ENCODE measurements around the gene ASB8. TPM values are rescaled to one million over a fixed set of nuclear protein-coding genes. Genes with fewer than 3 reads are reported as not detected.

ASB8 gene
- total and polyA plus RNA-seq, 2 experiments from 2014 or later = 23.3 to 27.3 TPM

- TF ChIP-seq EZH2phosphoT487 (IDR thresholded peaks at IDR 0.05; ENCODE audit: insufficient read depth, low read depth) (no peak), EZH2 (IDR thresholded peaks at IDR 0.05; ENCODE audit: insufficient read depth, poor library complexity, severe bottlenecking) (no peak)
- Histone ChIP-seq H4K20me1 (ENCODE audit: insufficient read depth) (no peaks in the 10 kb centered on the region), H3K4me2 (ENCODE audit: unreplicated experiment) (peak overlapping the region; percentile 77), H3K4me3 (peak overlapping the region; percentile 85; the same call in 1 of the 2 replicates), H3K4me1 (ENCODE audit: insufficient read depth) (peaks cover 22% of the 10 kb centered on the region), H3K36me3 (ENCODE audit: low read depth) (no peaks in the 10 kb centered on the region), H2AFZ (no peak overlapping the region), H3K9me2 (ENCODE audit: insufficient read depth) (no peaks in the 10 kb centered on the region), H3K27ac (no peak overlapping the region), H3K27me3 (replicated peaks; ENCODE audit: insufficient read depth) (peaks cover 10% of the 10 kb centered on the region; the same call in 1 of the 2 replicates), H3K79me2 (ENCODE audit: insufficient read depth) (no peaks in the 10 kb centered on the region), H3F3A (ENCODE audit: insufficient read depth) (0 out of 2 replicates have a peak, but pooled peaks cover 8% of the 10 kb centered on the region), H3K9me3 (ENCODE audit: low read depth) (no peaks in the 10 kb centered on the region), H3K9ac (no peak overlapping the region)
- DNase-seq = peak; percentile 54
- in situ Hi-C loops (cut with MboI) = no loop called here
- 41 to 55% methylated on average over 10 of the region's 10 CpGs for WGBS, 2 experiments (ENCODE audit: low coverage in 1 of 2, low lambda C conversion rate in 2 of 2, missing lambda C conversion rate in 2 of 2)
Measured at GRCh38 chr12:48185181-48185919, 28.0 kb upstream of the ASB8 start.

- DNase-seq = peak; percentile 45
- no peak overlapping the region for H3K27ac ChIP-seq
- H3K4me2 ChIP-seq (ENCODE audit: unreplicated experiment) = peak overlapping the region; percentile 77
Measured at GRCh38 chr12:48184549-48184922, 27.2 kb upstream of the ASB8 start.

DNA sequence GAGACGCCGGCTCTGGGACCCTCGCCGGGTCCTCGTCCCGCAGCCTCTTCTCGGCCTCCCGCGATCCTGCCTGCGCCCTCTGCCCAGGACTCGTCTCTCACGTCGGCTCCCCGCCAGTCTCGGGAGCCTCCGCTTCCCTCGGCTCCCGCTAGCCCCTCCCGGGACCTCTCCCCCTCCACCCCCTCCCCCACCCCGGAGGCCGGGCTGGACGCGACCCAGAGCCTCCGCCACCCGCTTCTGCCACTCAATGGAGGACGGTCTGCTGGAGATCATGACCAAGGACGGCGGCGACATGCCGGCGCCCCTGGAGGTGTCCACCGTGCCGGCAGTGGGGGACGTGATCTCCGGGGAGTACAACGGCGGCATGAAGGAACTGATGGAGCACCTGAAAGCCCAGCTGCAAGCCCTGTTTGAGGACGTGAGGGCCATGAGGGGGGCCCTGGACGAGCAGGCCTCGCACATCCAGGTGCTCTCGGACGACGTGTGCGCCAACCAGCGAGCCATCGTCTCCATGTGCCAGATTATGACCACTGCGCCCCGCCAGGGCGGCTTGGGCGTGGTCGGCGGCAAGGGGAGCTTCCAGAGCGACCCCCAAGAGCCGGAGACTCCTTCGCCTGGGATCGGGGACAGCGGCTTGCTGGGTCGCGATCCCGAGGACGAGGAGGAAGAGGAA is 26.7 kb upstream of the ASB8 start:
- WGBS, 2 experiments (ENCODE audit: low coverage in 1 of 2, low lambda C conversion rate in 2 of 2, missing lambda C conversion rate in 2 of 2) = 2 to 4% methylated on average over 45 to 54 of the region's 61 CpGs
- peak overlapping the region; percentile 77 for H3K4me2 ChIP-seq (ENCODE audit: unreplicated experiment)
- no peak overlapping the region for H3K27ac ChIP-seq
- peak overlapping the region; percentile 88 for H2AFZ ChIP-seq
- no peak for TF ChIP-seq EZH2 (IDR thresholded peaks at IDR 0.05; ENCODE audit: insufficient read depth, poor library complexity, severe bottlenecking)
- no peak for TF ChIP-seq EZH2phosphoT487 (IDR thresholded peaks at IDR 0.05; ENCODE audit: insufficient read depth, low read depth)
- H3K9ac ChIP-seq = peak overlapping the region; percentile 64
- in situ Hi-C loops (cut with MboI) = no loop called here
- peak overlapping the region; percentile 85 for H3K4me3 ChIP-seq
- H4K20me1 ChIP-seq (ENCODE audit: insufficient read depth) = no peaks in the 10 kb centered on the region
- H3K36me3 ChIP-seq (ENCODE audit: low read depth) = no peaks in the 10 kb centered on the region
- DNase-seq = no peak
- 0 out of 2 replicates have a peak, but pooled peaks cover 8% of the 10 kb centered on the region for H3F3A ChIP-seq (ENCODE audit: insufficient read depth)
- peaks cover 15% of the 10 kb centered on the region; the same call in 1 of the 2 replicates for H3K27me3 ChIP-seq (replicated peaks; ENCODE audit: insufficient read depth)
- H3K4me1 ChIP-seq (ENCODE audit: insufficient read depth) = peaks cover 22% of the 10 kb centered on the region
- H3K9me3 ChIP-seq (ENCODE audit: low read depth) = no peaks in the 10 kb centered on the region
- H3K79me2 ChIP-seq (ENCODE audit: insufficient read depth) = no peaks in the 10 kb centered on the region
- no peaks in the 10 kb centered on the region for H3K9me2 ChIP-seq (ENCODE audit: insufficient read depth)

More at GRCh38 chr12:48184549-48184922, 27.2 kb upstream of the ASB8 start:
- no peaks in the 10 kb centered on the region for H3K79me2 ChIP-seq (ENCODE audit: insufficient read depth)
- H3K4me3 ChIP-seq = peak overlapping the region; percentile 85
- no peaks in the 10 kb centered on the region for H4K20me1 ChIP-seq (ENCODE audit: insufficient read depth)
- WGBS, 2 experiments (ENCODE audit: low coverage in 1 of 2, low lambda C conversion rate in 2 of 2, missing lambda C conversion rate in 2 of 2) = 4 to 5% methylated on average over 16 to 20 of the region's 20 CpGs
- H3K9me2 ChIP-seq (ENCODE audit: insufficient read depth) = no peaks in the 10 kb centered on the region
- no peaks in the 10 kb centered on the region for H3K9me3 ChIP-seq (ENCODE audit: low read depth)
- in situ Hi-C loops (cut with MboI) = no loop called here
- H3K27me3 ChIP-seq (replicated peaks; ENCODE audit: insufficient read depth) = peaks cover 10% of the 10 kb centered on the region; the same call in 1 of the 2 replicates
- H3K9ac ChIP-seq = no peak overlapping the region
- no peaks in the 10 kb centered on the region for H3K36me3 ChIP-seq (ENCODE audit: low read depth)
- 0 out of 2 replicates have a peak, but pooled peaks cover 8% of the 10 kb centered on the region for H3F3A ChIP-seq (ENCODE audit: insufficient read depth)
- H2AFZ ChIP-seq = peak overlapping the region; percentile 88
- H3K4me1 ChIP-seq (ENCODE audit: insufficient read depth) = peaks cover 22% of the 10 kb centered on the region
- TF ChIP-seq EZH2phosphoT487 (IDR thresholded peaks at IDR 0.05; ENCODE audit: insufficient read depth, low read depth) (no peak), EZH2 (IDR thresholded peaks at IDR 0.05; ENCODE audit: insufficient read depth, poor library complexity, severe bottlenecking) (no peak)

GRCh38 chr12:48183091-48183875 is 26.0 kb upstream of the ASB8 start, which contains the start of gene CCDC184:
Gene CCDC184, plus strand, starts transcription at chr12:48183644. Its CDS starts 479 bp downstream, at chr12:48184123.
- Histone ChIP-seq H3K9ac (peak within 1 kb of the TSS; percentile 64), H3K79me2 (ENCODE audit: insufficient read depth) (no peaks in the 10 kb centered on the region), H4K20me1 (ENCODE audit: insufficient read depth) (no peaks in the 10 kb centered on the region), H3K9me2 (ENCODE audit: insufficient read depth) (no peaks in the 10 kb centered on the region), H3K9me3 (ENCODE audit: low read depth) (no peaks in the 10 kb centered on the region), H3F3A (ENCODE audit: insufficient read depth) (0 out of 2 replicates have a peak, but pooled peaks cover 8% of the 10 kb centered on the region), H3K27ac (peak within 1 kb of the TSS; percentile 25), H2AFZ (peak within 1 kb of the TSS; percentile 88), H3K4me2 (ENCODE audit: unreplicated experiment) (peak within 1 kb of the TSS; percentile 77), H3K4me1 (ENCODE audit: insufficient read depth) (peaks cover 15% of the 10 kb centered on the region), H3K4me3 (peak within 1 kb of the TSS; percentile 85), H3K27me3 (replicated peaks; ENCODE audit: insufficient read depth) (peaks cover 17% of the 10 kb centered on the region), H3K36me3 (ENCODE audit: low read depth) (no peaks in the 10 kb centered on the region)
- in situ Hi-C loops (cut with MboI) = no loop called here
- no peak for TF ChIP-seq EZH2 (IDR thresholded peaks at IDR 0.05; ENCODE audit: insufficient read depth, poor library complexity, severe bottlenecking)
- TF ChIP-seq EZH2phosphoT487 (IDR thresholded peaks at IDR 0.05; ENCODE audit: insufficient read depth, low read depth) = no peak
- 1% methylated on average over 48 to 59 of the region's 61 CpGs for WGBS, 2 experiments (ENCODE audit: low coverage in 1 of 2, low lambda C conversion rate in 2 of 2, missing lambda C conversion rate in 2 of 2)
- peak; percentile 93 for DNase-seq
